ENCODE results near the gene ZBTB18. TPM values are rescaled to one million over a fixed set of nuclear protein-coding genes. Genes with fewer than 3 reads are reported as not detected.

The ZBTB18 gene
- total and polyA plus RNA-seq, 2 of the 4 experiments (the other 2 are of a cell fraction): 10.0 to 16.0 TPM

GRCh38 chr1:244067893-244068292 is 16.8 kb downstream of the ZBTB18 start:
- no peak overlapping the region for H2AK9ac ChIP-seq (replicated peaks; ENCODE audit: low read depth, low read length, poor library complexity)
- dilution Hi-C loops (cut with HindIII; ENCODE audit: low sequenced_read_pairs, unreplicated experiment): no loop called here
- CTCF ChIA-PET: no interaction called here

More at GRCh38 chr1:244067893-244068292, 16.8 kb downstream of the ZBTB18 start:
- ATAC-seq (ENCODE audit: low read depth) (peak; percentile 63), DNase-seq (peak; percentile 46)
- TF ChIP-seq CEBPB (IDR thresholded peaks at IDR 0.05; ENCODE audit: low read depth, low read length) (no peak), ELK1 (IDR thresholded peaks at IDR 0.05; ENCODE audit: borderline replicate concordance, low read depth, low read length) (no peak), NFE2L2 (IDR thresholded peaks at IDR 0.05; ENCODE audit: low read depth, low read length) (no peak), MAFK (IDR thresholded peaks at IDR 0.05; ENCODE audit: low read depth, low read length) (no peak), RFX5 (IDR thresholded peaks at IDR 0.05; ENCODE audit: low read depth, low read length) (no peak), POLR2A (IDR thresholded peaks at IDR 0.05; ENCODE audit: low read depth, low read length) (no peak)
- H4K91ac ChIP-seq (ENCODE audit: insufficient read depth, low read depth, low read length): no peak overlapping the region
- no peak overlapping the region for H4K8ac ChIP-seq (ENCODE audit: low read depth in 2 of 2, low read length in 2 of 2)
- POLR2A ChIA-PET (ENCODE audit: unreplicated experiment): no interaction called here
- no peak overlapping the region for H3K4me3 ChIP-seq (ENCODE audit: insufficient read depth, low read depth, low read length)
- no peak overlapping the region for H2AFZ ChIP-seq (replicated peaks; ENCODE audit: low read length, poor library complexity)
- WGBS, 2 experiments (ENCODE audit: extremely low coverage in 2 of 2, insufficient read length in 1 of 2): no CpG with 5 or more reads among the region's 4 CpGs
- no peaks in the 10 kb centered on the region for H3K9me3 ChIP-seq (ENCODE audit: control insufficient read depth, insufficient read depth, low read length)
- no peak overlapping the region for H3K27ac ChIP-seq (ENCODE audit: insufficient read depth, low read length)
- H3K36me3 ChIP-seq (ENCODE audit: control insufficient read depth, insufficient read depth, low read length): no peaks in the 10 kb centered on the region
- H2BK5ac ChIP-seq (ENCODE audit: low read depth, low read length, poor library complexity, severe bottlenecking): no peak overlapping the region
- in situ Hi-C loops (cut with MboI; ENCODE audit: low sequenced_read_pairs): loop anchor here (25.0 kb wide), 1 partner anchor 194 kb away; no protein-coding TSS in a partner anchor
- H3K23ac ChIP-seq (ENCODE audit: low read depth, low read length): no peak overlapping the region
- no peak overlapping the region for H2BK15ac ChIP-seq (ENCODE audit: low read depth, low read length)
- H3K9ac ChIP-seq (ENCODE audit: low read depth, low read length): no peak overlapping the region
- no peak overlapping the region for H3K56ac ChIP-seq (ENCODE audit: extremely low read depth, insufficient read depth, low read length)
- BruUV-seq (replicated peaks): no TSS peak
- H3K9me1 ChIP-seq (ENCODE audit: insufficient read depth, low read length): 0 out of 2 replicates have a peak, but pooled peaks cover 2% of the 10 kb centered on the region
- H3K4ac ChIP-seq (ENCODE audit: low read depth, low read length): no peak overlapping the region
- H3K14ac ChIP-seq (replicated peaks; ENCODE audit: low read depth, low read length): no peak overlapping the region
- no peak overlapping the region for H3K18ac ChIP-seq (ENCODE audit: low read depth, low read length)
- H3K4me2 ChIP-seq (ENCODE audit: low read depth, low read length): no peak overlapping the region
- peaks cover 7% of the 10 kb centered on the region for H3K4me1 ChIP-seq (ENCODE audit: control insufficient read depth, insufficient read depth, low read length)
- no peak overlapping the region for H2BK120ac ChIP-seq (ENCODE audit: low read depth, low read length)
- no peak overlapping the region for H4K5ac ChIP-seq (ENCODE audit: low read depth, low read length)
- peaks cover under 1% of the 10 kb centered on the region; the same call in 1 of the 2 replicates for H3K27me3 ChIP-seq (ENCODE audit: control insufficient read depth, insufficient read depth, low read length)
- H3K79me1 ChIP-seq (ENCODE audit: low read depth in 1 of 2, low read length in 2 of 2): no peaks in the 10 kb centered on the region
- H2AK5ac ChIP-seq (ENCODE audit: low read depth, low read length): no peak overlapping the region
- intact Hi-C loops (cut with micrococcal nuclease): no loop called here
- H4K20me1 ChIP-seq (ENCODE audit: insufficient read depth, low read length): no peaks in the 10 kb centered on the region
- no peak overlapping the region for H2BK20ac ChIP-seq (ENCODE audit: low read depth, low read length)

Measured in IMR-90 (cell line).